HG03159 (cell line): ENCODE data around the gene PFN1.
A peak's percentile ranks its signal among the peaks of the same experiment; 100 is the strongest.

Source experiments
- ATAC-seq: cut with Tn5 transposase; IDR thresholded peaks from one replicate; pipeline ENCODE4 v1.9.1; 2021; ENCODE audit warnings: mild to moderate bottlenecking, moderate library complexity; ENCODE audit not compliant: unreplicated experiment

PFN1 gene

GRCh38 chr17:4948166-4948930, at the start of gene PFN1:
Gene PFN1 (minus strand): TSS chr17:4948530. CDS start chr17:4948394, 136 bp downstream.
- peak; percentile 24 for ATAC-seq

- ATAC-seq = peak; percentile 91
These were observed 49.1 kb upstream of the PFN1 start, which contains the start of the genes INCA1 and KIF1C for GRCh38 chr17:4997302-4998026. Gene INCA1 (minus strand): TSS chr17:4997522. CDS start chr17:4994437, 3,085 bp downstream. Gene KIF1C (plus strand): TSS chr17:4997950. CDS start chr17:5000247, 2,297 bp downstream.

GRCh38 chr17:4994081-4994595, 45.8 kb upstream of the PFN1 start:
- ATAC-seq = no peak

- ATAC-seq = no peak
These were observed 39.6 kb upstream of the PFN1 start for GRCh38 chr17:4987767-4988567.

- peak; percentile 73 for ATAC-seq
These were observed 38.8 kb upstream of the PFN1 start, which contains the start of gene CAMTA2 for GRCh38 chr17:4986951-4987766. Gene CAMTA2 (minus strand): TSS chr17:4987675. CDS start chr17:4986222, 1,453 bp downstream.

GRCh38 chr17:4986403-4986802, 38.1 kb upstream of the PFN1 start:
- no peak for ATAC-seq

- no peak for ATAC-seq
These were observed 34.0 kb upstream of the PFN1 start for GRCh38 chr17:4982305-4982704.

- ATAC-seq = no peak
These were observed 32.4 kb upstream of the PFN1 start for GRCh38 chr17:4980644-4981216.

- no peak for ATAC-seq
These were observed 30.4 kb upstream of the PFN1 start for GRCh38 chr17:4978726-4979125.

GRCh38 chr17:4974115-4974670, 25.9 kb upstream of the PFN1 start:
- ATAC-seq = no peak

- ATAC-seq = no peak
These were observed 25.2 kb upstream of the PFN1 start for GRCh38 chr17:4973256-4974114.

GRCh38 chr17:4972752-4973151, 24.4 kb upstream of the PFN1 start:
- ATAC-seq = no peak

- ATAC-seq = no peak
These were observed 24.0 kb upstream of the PFN1 start for GRCh38 chr17:4972322-4972721.

GRCh38 chr17:4971826-4972225, 23.5 kb upstream of the PFN1 start:
- ATAC-seq = no peak

GRCh38 chr17:4970273-4970672, 21.9 kb upstream of the PFN1 start:
- no peak for ATAC-seq

GRCh38 chr17:4969551-4970173, 21.3 kb upstream of the PFN1 start:
- ATAC-seq = no peak

GRCh38 chr17:4969047-4969550, 20.8 kb upstream of the PFN1 start:
- ATAC-seq = no peak
